Activated CD4-positive, alpha-beta T cell treated with anti-CD3 and anti-CD28 coated beads for 36 hours (primary cell): ENCODE measurements around the gene KRAS. TPM values are rescaled to one million over a fixed set of nuclear protein-coding genes. Genes with fewer than 3 reads are reported as not detected.
A peak's percentile ranks its signal among the peaks of the same experiment; 100 is the strongest.

ENCODE experiments used
- ATAC-seq: fragments of 200-7000 bp; cut with Tn5 transposase; one replicate; pipeline ENCODE4 v1.10.0; 2021; ENCODE audit warnings: mild to moderate bottlenecking, moderate library complexity
- CTCF ChIA-PET: fragments of 350-600 bp; sonication (Branson Sonifier 250); formaldehyde crosslinking; loops from one replicate; lab custom pipeline; 2021; ENCODE audit warnings: antibody characterized with exemption; lab: Charles Lee
- POLR2A ChIA-PET: fragments of 350-600 bp; sonication (Branson Sonifier 250); formaldehyde crosslinking; loops from one replicate; lab custom pipeline; 2021; ENCODE audit warnings: antibody characterized with exemption, inconsistent platforms; lab: Charles Lee
- DNase-seq: peaks from one replicate; pipeline ENCODE4 v3.0.0-alpha.2; 2020
- H3K27ac Mint-ChIP-seq: one replicate; pipeline ENCODE4 v1.8.0; 2021; ENCODE audit warnings: mixed read lengths
- H3K27me3 Mint-ChIP-seq: one replicate; pipeline ENCODE4 v1.8.0; 2021; ENCODE audit warnings: mixed read lengths
- H3K36me3 Mint-ChIP-seq: one replicate; pipeline ENCODE4 v1.8.0; 2021; ENCODE audit warnings: low read depth, mixed read lengths
- H3K4me1 Mint-ChIP-seq: one replicate; pipeline ENCODE4 v1.8.0; 2021; ENCODE audit warnings: mixed read lengths
- H3K4me3 Mint-ChIP-seq: one replicate; pipeline ENCODE4 v1.8.0; 2021; ENCODE audit warnings: mild to moderate bottlenecking, moderate library complexity, mixed read lengths
- H3K9me3 Mint-ChIP-seq: one replicate; pipeline ENCODE4 v1.8.0; 2021; ENCODE audit warnings: low read depth, mixed read lengths
- intact Hi-C, 2 experiments: fragments of 100-400 bp; cut with DNase I in 1 of 2; cut with micrococcal nuclease in 1 of 2; formaldehyde crosslinking; loops; one replicate each; pipeline versions ENCODE4 v1.14.2 to v1.15.1; 2022 to 2024; cut with DNase I, micrococcal nuclease
- total RNA-seq, 2 experiments: library from RNA; stranded (reverse); gene quantifications; one replicate each; pipeline ENCODE4 v1.2.3, GENCODE V29; 2021

The KRAS gene
- total RNA-seq, 2 experiments from 2014 or later = 11.3 to 15.4 TPM

DNA sequence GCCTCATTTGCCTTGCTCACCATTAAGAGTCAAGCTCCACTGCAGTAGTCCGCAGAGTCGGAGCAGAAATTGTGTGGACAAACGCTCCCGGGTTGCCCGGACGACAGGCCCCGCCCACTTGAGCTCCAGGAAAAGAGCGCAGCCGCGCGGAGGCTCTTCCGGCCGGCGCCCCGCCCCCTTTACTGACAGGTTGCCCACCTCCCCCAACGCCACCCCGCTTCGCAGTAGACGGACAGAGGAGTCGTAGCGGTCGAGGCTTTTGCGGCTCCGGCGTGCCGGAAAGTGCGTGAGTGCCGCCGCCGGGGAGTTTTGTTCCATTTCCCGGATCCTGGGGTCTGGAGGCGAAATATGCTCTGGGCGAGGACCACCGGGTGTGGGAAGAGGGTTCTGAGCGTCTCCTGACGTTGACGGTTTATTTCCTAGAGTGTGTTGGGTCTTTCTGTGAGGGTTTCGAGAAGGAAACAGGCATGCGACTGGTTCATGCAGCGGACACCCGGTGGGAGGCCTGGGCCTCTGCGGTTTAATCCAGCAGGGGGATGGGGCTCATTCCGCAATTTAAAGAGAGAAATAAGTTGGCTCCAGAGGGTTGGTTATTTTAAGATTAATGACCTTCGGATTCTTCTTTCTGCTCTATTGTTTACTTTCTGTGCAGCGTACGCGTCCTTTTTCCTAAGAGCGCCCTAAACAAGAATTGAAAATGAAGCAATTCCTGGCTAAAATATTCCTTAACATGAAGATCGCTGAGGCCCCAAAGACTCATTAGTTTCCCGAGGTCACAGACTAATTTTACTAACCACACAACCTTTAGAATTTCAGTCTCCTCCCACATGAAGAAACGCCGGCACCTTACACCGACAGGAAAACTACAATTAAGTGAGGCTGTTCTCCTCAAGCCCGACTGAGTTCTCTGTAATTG lies 55.4 kb downstream of the KRAS start, which contains the start of the genes DNAI7 and ETFRF1:
Gene DNAI7, minus strand, starts transcription at position 105 of the 916 bp plus-strand sequence. Its CDS starts 82 bp downstream, at position 23.
Gene ETFRF1, plus strand, starts transcription at position 182 of the 916 bp plus-strand sequence. CDS start 8,720 bp downstream, outside the sequence.
- H3K27me3 Mint-ChIP-seq = no peaks in the 10 kb centered on the region
- POLR2A ChIA-PET = interaction anchor here (0.9 to 1.1 kb wide), 2 partner anchors 55 to 182 kb away, joined by 3 to 6 read pairs; partner anchors contain the start of gene KRAS
- intact Hi-C loops = loop anchor here (1.0 to 5.0 kb wide), 5 partner anchors 55 to 143 kb away; partner anchors contain the start of gene KRAS (in 2 of the 2)
- peaks cover 11% of the 10 kb centered on the region for H3K36me3 Mint-ChIP-seq
- H3K4me3 Mint-ChIP-seq = peak within 1 kb of the TSS; percentile 91
- DNase-seq (peak; percentile 97), ATAC-seq (peak; percentile 98)
- no peaks in the 10 kb centered on the region for H3K9me3 Mint-ChIP-seq
- peaks cover 29% of the 10 kb centered on the region for H3K4me1 Mint-ChIP-seq
- peak within 1 kb of the TSS; percentile 96 for H3K27ac Mint-ChIP-seq
- CTCF ChIA-PET = interaction anchor here (0.6 to 2.2 kb wide), 6 partner anchors 9 to 189 kb away, joined by 3 to 7 read pairs (median 4); no protein-coding TSS in a partner anchor

GRCh38 chr12:25194722-25195055 lies 56.0 kb downstream of the KRAS start:
- Mint-ChIP-seq H3K27ac (peak overlapping the region; percentile 96), H3K4me3 (peak overlapping the region; percentile 91), H3K9me3 (no peaks in the 10 kb centered on the region), H3K4me1 (peaks cover 29% of the 10 kb centered on the region), H3K27me3 (no peaks in the 10 kb centered on the region), H3K36me3 (peaks cover 10% of the 10 kb centered on the region)
- intact Hi-C loops = loop anchor here (1.0 to 5.0 kb wide), 5 partner anchors 56 to 142 kb away; partner anchors contain the start of gene KRAS (in 2 of the 2)
- CTCF ChIA-PET = interaction anchor here (1.0 to 2.2 kb wide), 4 partner anchors 10 to 189 kb away, joined by 3 to 7 read pairs (median 6); no protein-coding TSS in a partner anchor
- DNase-seq (no peak), ATAC-seq (no peak)
- POLR2A ChIA-PET = interaction anchor here (0.9 to 1.1 kb wide), 2 partner anchors 56 to 183 kb away, joined by 3 to 6 read pairs; partner anchors contain the start of gene KRAS

GRCh38 chr12:25194214-25194613 lies 56.5 kb downstream of the KRAS start:
- POLR2A ChIA-PET = interaction anchor here (1.1 kb wide), 1 partner anchor 57 kb away, joined by 6 read pairs; the partner anchor contains the start of gene KRAS
- Mint-ChIP-seq H3K27ac (peak overlapping the region; percentile 96), H3K9me3 (no peaks in the 10 kb centered on the region), H3K4me1 (peaks cover 29% of the 10 kb centered on the region), H3K36me3 (peaks cover 7% of the 10 kb centered on the region), H3K4me3 (peak overlapping the region; percentile 91), H3K27me3 (no peaks in the 10 kb centered on the region)
- intact Hi-C loops = loop anchor here (2.0 kb wide), 2 partner anchors 57 to 127 kb away; partner anchors contain the start of gene KRAS (in 1 of the 2)
- no peak for ATAC-seq
- CTCF ChIA-PET = interaction anchor here (0.7 to 2.2 kb wide), 5 partner anchors 10 to 949 kb away, joined by 3 to 7 read pairs (median 5); no protein-coding TSS in a partner anchor
- DNase-seq = no peak

DNA sequence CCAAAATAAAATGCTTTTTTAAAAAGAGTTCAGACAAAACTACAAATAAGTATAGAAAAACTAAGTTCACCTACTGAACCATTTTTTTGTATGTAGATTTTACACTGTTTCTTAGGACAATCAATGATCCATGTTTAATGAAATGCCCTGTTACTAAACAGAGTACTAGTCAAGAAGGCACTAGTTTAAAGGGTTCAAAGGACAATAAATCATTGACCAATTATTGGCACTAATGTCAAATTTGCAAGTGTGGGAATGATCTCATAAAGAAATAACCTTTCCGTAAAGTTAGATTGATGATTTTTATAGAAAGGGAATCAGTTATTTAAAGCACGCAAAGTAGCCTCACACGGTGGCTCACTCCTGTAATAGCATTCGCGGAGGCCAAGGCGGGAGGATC lies 59.9 kb downstream of the KRAS start:
- H3K9me3 Mint-ChIP-seq = no peaks in the 10 kb centered on the region
- H3K4me3 Mint-ChIP-seq = no peak overlapping the region
- peaks cover 33% of the 10 kb centered on the region for H3K4me1 Mint-ChIP-seq
- H3K27me3 Mint-ChIP-seq = no peaks in the 10 kb centered on the region
- H3K27ac Mint-ChIP-seq = no peak overlapping the region
- ChIA-PET CTCF (interaction anchor here (0.9 kb wide), 1 partner anchor 197 kb away, joined by 5 read pairs; no protein-coding TSS in a partner anchor), POLR2A (no interaction called here)
- intact Hi-C loops = no loop called here
- H3K36me3 Mint-ChIP-seq = peaks cover 7% of the 10 kb centered on the region
- no peak for DNase-seq
- no peak for ATAC-seq

- H3K36me3 Mint-ChIP-seq = no peaks in the 10 kb centered on the region
- CTCF ChIA-PET = interaction anchor here (0.6 to 0.7 kb wide), 2 partner anchors 10 to 26 kb away, joined by 3 to 4 read pairs; no protein-coding TSS in a partner anchor
These were observed 61.1 kb downstream of the KRAS start for GRCh38 chr12:25189656-25190055.

DNA sequence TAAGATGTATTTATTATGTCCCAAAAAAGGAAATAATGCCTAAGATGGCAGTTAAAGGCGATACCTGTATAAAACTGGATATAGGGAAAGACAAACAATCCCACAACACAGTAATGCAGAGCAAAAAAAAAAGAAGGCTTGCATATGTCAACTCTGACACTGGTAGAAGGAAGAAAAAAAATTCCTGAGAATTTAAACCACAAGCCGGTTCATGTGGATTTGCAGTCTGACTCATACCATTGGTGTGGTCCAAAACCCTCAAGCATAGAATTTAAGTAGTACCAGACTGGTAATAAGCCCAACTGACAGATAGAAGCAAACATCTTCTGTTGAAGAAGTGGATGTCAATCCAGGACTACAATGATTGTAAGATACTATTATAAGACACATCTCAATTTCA lies 62.9 kb downstream of the KRAS start:
- H3K4me3 Mint-ChIP-seq = no peak overlapping the region
- intact Hi-C loops = no loop called here
- POLR2A ChIA-PET = no interaction called here

More at GRCh38 chr12:25189656-25190055, 61.1 kb downstream of the KRAS start:
- Mint-ChIP-seq H3K9me3 (no peaks in the 10 kb centered on the region), H3K27ac (no peak overlapping the region), H3K4me3 (no peak overlapping the region), H3K4me1 (peaks cover 25% of the 10 kb centered on the region), H3K27me3 (no peaks in the 10 kb centered on the region)
- DNase-seq (no peak), ATAC-seq (no peak)
- intact Hi-C loops = no loop called here
- POLR2A ChIA-PET = no interaction called here

GRCh38 chr12:25186788-25187402 lies 63.8 kb downstream of the KRAS start:
- H3K27me3 Mint-ChIP-seq = no peaks in the 10 kb centered on the region
- DNase-seq (peak; percentile 15), ATAC-seq (peak; percentile 75)
- H3K9me3 Mint-ChIP-seq = no peaks in the 10 kb centered on the region
- H3K4me1 Mint-ChIP-seq = peaks cover 22% of the 10 kb centered on the region
- POLR2A ChIA-PET = interaction anchor here (0.6 kb wide), 1 partner anchor 1667 kb away, joined by 3 read pairs; no protein-coding TSS in a partner anchor
- peak overlapping the region; percentile 84 for H3K27ac Mint-ChIP-seq
- H3K4me3 Mint-ChIP-seq = peak overlapping the region; percentile 58
- H3K36me3 Mint-ChIP-seq = no peaks in the 10 kb centered on the region
- intact Hi-C loops = no loop called here
- CTCF ChIA-PET = no interaction called here

More for the DNA sequence above, 62.9 kb downstream of the KRAS start:
- ATAC-seq = no peak
- H3K27me3 Mint-ChIP-seq = no peaks in the 10 kb centered on the region
- CTCF ChIA-PET = no interaction called here
- H3K9me3 Mint-ChIP-seq = no peaks in the 10 kb centered on the region
- no peak for DNase-seq
- no peaks in the 10 kb centered on the region for H3K36me3 Mint-ChIP-seq
- H3K27ac Mint-ChIP-seq = no peak overlapping the region
- peaks cover 22% of the 10 kb centered on the region for H3K4me1 Mint-ChIP-seq

DNA sequence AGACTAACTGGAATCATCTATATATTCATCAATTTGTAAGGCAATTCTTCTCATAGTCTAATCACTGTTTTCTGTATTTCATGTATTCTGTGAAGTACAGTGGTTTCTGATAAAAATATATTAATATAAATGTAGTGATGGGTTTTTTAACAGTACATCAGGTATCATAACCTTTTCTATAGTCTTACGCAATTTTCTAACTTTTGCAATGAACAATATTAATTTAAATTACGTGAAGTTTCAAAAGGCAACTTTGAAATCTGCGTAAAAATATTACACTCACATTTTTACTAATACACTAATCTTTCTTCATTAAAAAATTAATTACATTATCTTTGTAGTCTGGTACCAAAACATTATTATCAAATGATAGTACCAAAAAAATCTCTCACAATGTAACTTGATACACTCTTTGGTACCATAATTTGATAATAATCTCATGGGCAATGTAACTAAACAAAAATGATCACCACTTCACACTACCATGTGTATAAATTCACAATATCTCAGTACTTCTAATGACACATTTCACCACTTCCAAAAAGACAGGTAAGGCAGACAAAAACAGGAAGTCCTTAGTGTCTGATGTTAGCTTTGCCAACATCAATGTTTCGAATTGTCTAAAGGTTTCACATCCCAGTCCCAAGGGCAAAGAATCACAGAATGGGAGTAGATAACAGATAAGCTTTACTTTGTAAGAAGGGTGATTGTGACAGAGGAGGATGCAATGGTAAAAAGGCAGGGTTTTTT lies 64.5 kb downstream of the KRAS start:
- H3K4me1 Mint-ChIP-seq = peaks cover 22% of the 10 kb centered on the region
- H3K4me3 Mint-ChIP-seq = peak overlapping the region; percentile 58
- ChIA-PET CTCF (no interaction called here), POLR2A (interaction anchor here (0.6 kb wide), 1 partner anchor 1668 kb away, joined by 3 read pairs; no protein-coding TSS in a partner anchor)
- no peaks in the 10 kb centered on the region for H3K9me3 Mint-ChIP-seq
- peak overlapping the region; percentile 84 for H3K27ac Mint-ChIP-seq
- ATAC-seq = peak; percentile 61
- no peaks in the 10 kb centered on the region for H3K27me3 Mint-ChIP-seq
- intact Hi-C loops = no loop called here
- no peaks in the 10 kb centered on the region for H3K36me3 Mint-ChIP-seq
- DNase-seq = no peak

GRCh38 chr12:25184132-25184531 lies 66.6 kb downstream of the KRAS start:
- ATAC-seq = peak; percentile 20
- H3K27ac Mint-ChIP-seq = no peak overlapping the region
- H3K27me3 Mint-ChIP-seq = no peaks in the 10 kb centered on the region
- peaks cover 22% of the 10 kb centered on the region for H3K4me1 Mint-ChIP-seq
- intact Hi-C loops = no loop called here
- H3K4me3 Mint-ChIP-seq = no peak overlapping the region
- POLR2A ChIA-PET = no interaction called here
- DNase-seq = no peak
- CTCF ChIA-PET = interaction anchor here (0.7 kb wide), 1 partner anchor 253 kb away, joined by 3 read pairs; no protein-coding TSS in a partner anchor
- H3K9me3 Mint-ChIP-seq = no peaks in the 10 kb centered on the region
- no peaks in the 10 kb centered on the region for H3K36me3 Mint-ChIP-seq

- ChIA-PET POLR2A (interaction anchor here (0.6 kb wide), 1 partner anchor 22 kb away, joined by 4 read pairs; no protein-coding TSS in a partner anchor), CTCF (interaction anchor here (0.6 to 1.2 kb wide), 2 partner anchors 205 to 206 kb away, joined by 3 read pairs; no protein-coding TSS in a partner anchor)
- DNase-seq = no peak
- H3K36me3 Mint-ChIP-seq = no peaks in the 10 kb centered on the region
- no peak for ATAC-seq
- no peak overlapping the region for H3K27ac Mint-ChIP-seq
- no peaks in the 10 kb centered on the region for H3K9me3 Mint-ChIP-seq
- intact Hi-C loops = no loop called here
- H3K4me1 Mint-ChIP-seq = peaks cover 21% of the 10 kb centered on the region
- H3K4me3 Mint-ChIP-seq = no peak overlapping the region
- H3K27me3 Mint-ChIP-seq = peaks cover 2% of the 10 kb centered on the region
These were observed 68.0 kb downstream of the KRAS start for GRCh38 chr12:25182765-25183164.
